ENCODE measurements around the gene NHLRC4.

NHLRC4 gene

DNA sequence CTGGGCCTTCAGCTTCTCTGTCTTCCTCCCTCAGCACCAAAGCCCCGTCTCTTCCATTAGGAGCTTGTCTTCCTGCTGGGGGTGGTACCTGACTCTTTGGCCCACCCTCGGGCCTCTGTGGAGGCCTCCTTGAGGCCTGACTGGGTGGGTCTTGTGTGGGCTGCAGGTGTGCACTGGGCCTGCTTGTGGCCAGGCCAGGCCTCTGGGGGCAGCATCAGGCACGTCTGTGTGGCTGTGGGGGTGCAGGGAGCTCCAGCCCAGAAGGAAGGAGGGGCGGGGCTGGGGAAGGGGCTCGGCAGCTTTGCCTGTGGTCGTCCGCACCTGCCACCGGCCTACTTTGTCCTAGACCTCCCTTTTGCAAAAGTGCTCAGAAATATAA, 10.0 kb downstream of the NHLRC4 start:
- no peak overlapping the region for H3K4me3 Mint-ChIP-seq

DNA sequence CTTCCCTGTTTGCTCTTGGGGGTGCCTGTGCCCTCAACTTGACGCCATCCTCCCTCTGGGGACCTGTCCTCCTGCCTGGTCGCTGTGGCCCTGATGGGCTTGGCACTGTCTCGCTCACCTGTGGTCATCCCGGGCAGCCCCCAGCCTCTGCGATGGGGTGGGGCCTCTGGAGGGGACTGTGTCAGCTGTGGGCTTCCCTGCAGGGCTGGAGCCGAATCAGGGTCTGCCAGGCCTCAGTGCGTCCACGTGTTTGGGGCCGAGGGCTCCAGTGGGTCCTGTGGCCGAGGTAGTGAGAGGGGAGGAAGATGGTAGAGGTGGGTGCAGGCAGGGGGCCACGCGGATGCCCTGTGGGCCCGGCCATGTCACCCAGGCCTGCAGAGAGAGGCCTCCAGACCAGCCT, 11.0 kb downstream of the NHLRC4 start:
- Mint-ChIP-seq H3K4me3 (no peak overlapping the region), H3K4me1 (ENCODE audit: low read depth) (no peaks in the 10 kb centered on the region), H3K36me3 (ENCODE audit: low read depth) (no peaks in the 10 kb centered on the region), H3K27ac (no peak overlapping the region), H3K9me3 (no peaks in the 10 kb centered on the region), H3K27me3 (ENCODE audit: low read depth) (no peaks in the 10 kb centered on the region)

More for the DNA sequence above, 10.0 kb downstream of the NHLRC4 start:
- Mint-ChIP-seq H3K27ac (no peak overlapping the region), H3K9me3 (no peaks in the 10 kb centered on the region), H3K27me3 (ENCODE audit: low read depth) (no peaks in the 10 kb centered on the region), H3K36me3 (ENCODE audit: low read depth) (no peaks in the 10 kb centered on the region), H3K4me1 (ENCODE audit: low read depth) (peaks cover 2% of the 10 kb centered on the region)

DNA sequence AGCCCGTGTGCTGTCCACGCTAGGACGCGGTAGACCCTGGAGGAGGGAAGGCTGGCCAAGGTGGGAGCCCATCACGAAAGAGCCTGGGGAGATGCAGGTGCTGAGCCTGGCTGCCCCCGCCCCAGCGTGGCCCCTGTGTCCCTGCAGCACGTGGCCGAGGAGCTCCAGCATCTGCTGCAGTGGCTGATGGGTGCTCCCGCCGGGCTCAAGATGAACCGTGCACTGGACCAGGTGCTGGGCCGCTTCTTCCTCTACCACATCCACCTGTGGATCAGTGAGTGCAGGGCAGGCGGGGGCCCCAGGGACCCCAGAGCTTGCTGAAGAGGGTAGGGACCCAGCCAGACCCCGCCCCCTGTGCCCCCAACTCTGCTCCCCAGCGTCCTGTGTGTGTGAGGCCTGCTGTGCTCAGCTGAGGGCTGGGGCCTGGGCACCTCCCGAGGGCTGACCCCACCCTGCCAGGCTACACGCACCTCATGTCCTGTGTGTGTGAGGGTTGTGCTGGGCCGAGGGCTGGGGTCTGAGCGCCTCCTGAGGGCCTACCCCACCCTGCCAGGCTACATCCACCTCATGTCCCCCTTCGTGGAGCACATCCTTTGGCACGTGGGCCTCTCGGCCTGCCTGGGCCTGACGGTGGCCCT, 11.5 kb downstream of the NHLRC4 start:
- no peaks in the 10 kb centered on the region for H3K9me3 Mint-ChIP-seq
- no peak overlapping the region for H3K27ac Mint-ChIP-seq
- no peaks in the 10 kb centered on the region for H3K27me3 Mint-ChIP-seq (ENCODE audit: low read depth)
- no peaks in the 10 kb centered on the region for H3K4me1 Mint-ChIP-seq (ENCODE audit: low read depth)
- no peak overlapping the region for H3K4me3 Mint-ChIP-seq
- H3K36me3 Mint-ChIP-seq (ENCODE audit: low read depth) = no peaks in the 10 kb centered on the region

DNA sequence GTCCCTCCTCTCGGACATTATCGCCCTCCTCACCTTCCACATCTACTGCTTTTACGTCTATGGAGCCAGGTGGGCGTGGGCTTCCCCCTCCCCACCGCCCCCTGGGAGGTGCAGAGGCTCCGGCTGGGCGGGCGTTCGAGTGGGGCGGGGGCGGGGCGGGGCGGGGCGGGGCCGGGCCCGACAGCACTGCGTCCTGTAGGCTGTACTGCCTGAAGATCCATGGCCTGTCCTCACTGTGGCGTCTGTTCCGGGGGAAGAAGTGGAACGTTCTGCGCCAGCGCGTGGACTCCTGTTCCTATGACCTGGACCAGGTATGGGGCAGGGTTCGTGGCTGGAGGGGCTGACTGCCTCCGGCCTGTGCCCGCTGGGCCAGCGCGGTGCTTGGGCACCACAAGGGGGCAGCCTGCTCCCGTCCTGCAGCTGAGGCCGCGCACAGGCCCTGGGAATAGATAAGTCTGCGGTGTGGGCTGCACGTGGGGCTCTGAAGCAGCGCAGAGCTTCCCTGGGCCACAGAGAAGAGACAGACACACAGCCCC, 12.1 kb downstream of the NHLRC4 start:
- no peak overlapping the region for H3K4me3 Mint-ChIP-seq
- H3K4me1 Mint-ChIP-seq (ENCODE audit: low read depth) = no peaks in the 10 kb centered on the region
- H3K27ac Mint-ChIP-seq = no peak overlapping the region
- no peaks in the 10 kb centered on the region for H3K9me3 Mint-ChIP-seq
- no peaks in the 10 kb centered on the region for H3K36me3 Mint-ChIP-seq (ENCODE audit: low read depth)
- no peaks in the 10 kb centered on the region for H3K27me3 Mint-ChIP-seq (ENCODE audit: low read depth)

DNA sequence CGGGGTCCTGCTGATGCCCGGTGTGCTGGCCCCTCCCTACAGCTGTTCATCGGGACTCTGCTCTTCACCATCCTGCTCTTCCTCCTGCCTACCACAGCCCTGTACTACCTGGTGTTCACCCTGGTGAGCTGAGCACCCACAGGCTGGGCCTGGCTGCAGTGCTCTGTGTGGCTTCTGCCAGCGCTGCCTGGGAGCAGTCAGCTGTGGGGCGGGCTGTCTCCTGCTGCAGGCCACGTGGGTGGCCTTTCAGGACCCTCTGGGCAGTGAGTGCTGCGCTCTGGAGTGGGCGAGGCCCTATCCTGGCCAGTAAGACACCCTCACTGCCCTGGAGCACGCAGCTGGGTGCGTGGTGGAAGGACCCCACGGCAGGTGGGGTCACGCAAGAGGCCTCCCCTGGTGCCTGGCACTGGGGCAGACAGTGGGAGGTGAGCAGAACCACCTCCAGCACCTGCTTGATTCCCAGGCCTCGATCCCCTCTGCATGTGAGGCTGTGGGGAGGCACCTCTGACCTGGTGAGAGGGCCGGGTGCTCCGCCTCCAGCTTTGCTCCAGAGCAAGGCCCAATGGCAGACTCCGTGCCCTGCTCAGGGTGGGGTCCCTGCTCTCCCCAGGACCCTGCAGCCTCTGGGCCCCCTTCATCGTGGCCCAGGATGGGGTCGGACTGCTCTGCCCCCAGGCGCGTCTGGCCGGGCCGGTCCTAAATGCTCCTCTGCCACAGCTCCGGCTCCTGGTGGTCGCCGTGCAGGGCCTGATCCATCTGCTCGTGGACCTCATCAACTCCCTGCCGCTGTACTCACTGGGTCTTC, 13.5 kb downstream of the NHLRC4 start:
- H3K4me3 Mint-ChIP-seq = no peak overlapping the region
- H3K9me3 Mint-ChIP-seq = no peaks in the 10 kb centered on the region
- H3K4me1 Mint-ChIP-seq (ENCODE audit: low read depth) = no peaks in the 10 kb centered on the region
- no peaks in the 10 kb centered on the region for H3K36me3 Mint-ChIP-seq (ENCODE audit: low read depth)
- no peaks in the 10 kb centered on the region for H3K27me3 Mint-ChIP-seq (ENCODE audit: low read depth)
- H3K27ac Mint-ChIP-seq = no peak overlapping the region

GRCh38 chr16:580946-581498, 14.2 kb downstream of the NHLRC4 start:
- Mint-ChIP-seq H3K27me3 (ENCODE audit: low read depth) (no peaks in the 10 kb centered on the region), H3K9me3 (no peaks in the 10 kb centered on the region), H3K36me3 (ENCODE audit: low read depth) (no peaks in the 10 kb centered on the region), H3K4me1 (ENCODE audit: low read depth) (peaks cover 1% of the 10 kb centered on the region), H3K4me3 (no peak overlapping the region), H3K27ac (no peak overlapping the region)

DNA sequence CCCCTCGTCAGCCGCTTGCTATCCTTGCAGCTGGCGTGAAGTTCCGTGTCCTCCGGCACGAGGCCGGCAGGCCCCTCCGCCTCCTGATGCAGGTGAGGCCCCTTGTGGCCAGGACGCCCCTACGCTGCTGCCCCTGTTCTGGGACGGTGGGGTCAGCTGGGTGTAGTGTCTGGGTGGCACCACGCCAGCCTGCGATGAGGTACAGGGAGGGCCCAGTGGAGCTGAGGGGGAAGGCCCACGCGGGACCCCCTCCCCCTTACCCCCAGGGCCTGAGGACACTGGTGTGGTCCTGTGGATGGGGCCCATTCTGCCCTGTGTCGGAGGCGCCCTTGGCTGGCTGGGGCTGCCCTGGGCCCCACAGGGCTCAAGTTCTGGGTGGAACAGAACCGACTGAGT, 15.4 kb downstream of the NHLRC4 start:
- no peak overlapping the region for H3K27ac Mint-ChIP-seq
- peaks cover 2% of the 10 kb centered on the region for H3K4me1 Mint-ChIP-seq (ENCODE audit: low read depth)
- no peaks in the 10 kb centered on the region for H3K36me3 Mint-ChIP-seq (ENCODE audit: low read depth)
- no peak overlapping the region for H3K4me3 Mint-ChIP-seq
- no peaks in the 10 kb centered on the region for H3K27me3 Mint-ChIP-seq (ENCODE audit: low read depth)
- no peaks in the 10 kb centered on the region for H3K9me3 Mint-ChIP-seq

- Mint-ChIP-seq H3K4me3 (no peak overlapping the region), H3K9me3 (no peaks in the 10 kb centered on the region), H3K36me3 (ENCODE audit: low read depth) (no peaks in the 10 kb centered on the region), H3K27ac (no peak overlapping the region), H3K27me3 (ENCODE audit: low read depth) (no peaks in the 10 kb centered on the region), H3K4me1 (ENCODE audit: low read depth) (peaks cover 5% of the 10 kb centered on the region)
Measured at GRCh38 chr16:582614-583331, 16.0 kb downstream of the NHLRC4 start.

DNA sequence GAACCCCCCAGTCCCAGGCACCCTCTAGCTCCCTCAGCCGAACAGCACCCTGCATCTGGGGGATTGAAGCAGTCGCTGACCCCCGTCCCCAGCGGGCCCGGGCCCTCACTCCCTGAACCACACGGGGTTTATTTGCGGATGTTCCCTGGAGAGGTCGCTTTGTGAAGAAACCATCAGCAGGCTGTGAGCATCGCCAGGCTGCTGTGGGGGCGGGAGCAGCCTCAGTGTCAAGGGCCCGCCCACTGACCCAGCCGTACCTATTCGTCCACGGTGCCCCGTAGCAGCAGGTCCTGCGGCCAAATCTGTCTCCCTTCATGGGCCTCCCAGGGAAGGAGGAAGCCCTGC, 16.6 kb downstream of the NHLRC4 start:
- Mint-ChIP-seq H3K9me3 (no peaks in the 10 kb centered on the region), H3K4me3 (no peak overlapping the region), H3K4me1 (ENCODE audit: low read depth) (peaks cover 5% of the 10 kb centered on the region), H3K27me3 (ENCODE audit: low read depth) (no peaks in the 10 kb centered on the region), H3K36me3 (ENCODE audit: low read depth) (no peaks in the 10 kb centered on the region), H3K27ac (no peak overlapping the region)

GRCh38 chr16:583815-584591, 17.2 kb downstream of the NHLRC4 start:
- H3K4me3 Mint-ChIP-seq = no peak overlapping the region
- H3K27me3 Mint-ChIP-seq (ENCODE audit: low read depth) = no peaks in the 10 kb centered on the region
- H3K36me3 Mint-ChIP-seq (ENCODE audit: low read depth) = no peaks in the 10 kb centered on the region
- peaks cover 7% of the 10 kb centered on the region for H3K4me1 Mint-ChIP-seq (ENCODE audit: low read depth)
- no peaks in the 10 kb centered on the region for H3K9me3 Mint-ChIP-seq
- H3K27ac Mint-ChIP-seq = no peak overlapping the region

GRCh38 chr16:585351-585750, 18.5 kb downstream of the NHLRC4 start:
- Mint-ChIP-seq H3K4me1 (ENCODE audit: low read depth) (peaks cover 7% of the 10 kb centered on the region), H3K36me3 (ENCODE audit: low read depth) (no peaks in the 10 kb centered on the region), H3K27ac (no peak overlapping the region), H3K27me3 (ENCODE audit: low read depth) (no peaks in the 10 kb centered on the region), H3K4me3 (no peak overlapping the region), H3K9me3 (no peaks in the 10 kb centered on the region)

GRCh38 chr16:586047-586644, 19.3 kb downstream of the NHLRC4 start:
- Mint-ChIP-seq H3K4me1 (ENCODE audit: low read depth) (peaks cover 13% of the 10 kb centered on the region), H3K36me3 (ENCODE audit: low read depth) (no peaks in the 10 kb centered on the region), H3K27me3 (ENCODE audit: low read depth) (no peaks in the 10 kb centered on the region), H3K9me3 (no peaks in the 10 kb centered on the region), H3K27ac (no peak overlapping the region), H3K4me3 (no peak overlapping the region)

GRCh38 chr16:586645-587590, 20.1 kb downstream of the NHLRC4 start:
- Mint-ChIP-seq H3K9me3 (no peaks in the 10 kb centered on the region), H3K27me3 (ENCODE audit: low read depth) (no peaks in the 10 kb centered on the region), H3K4me1 (ENCODE audit: low read depth) (peaks cover 17% of the 10 kb centered on the region), H3K36me3 (ENCODE audit: low read depth) (no peaks in the 10 kb centered on the region), H3K4me3 (peak overlapping the region; percentile 72), H3K27ac (peak overlapping the region; percentile 68)

All from T-helper 1 cell treated with Interleukin-12 subunit alpha and Interleukin-12 subunit beta and Interleukin-4 antibody, amounts not matched to agents 30 μg/mL and 1 μg/mL, for 36 hours (primary cell).